ENCODE data around the gene HIVEP3. TPM values are rescaled to one million over a fixed set of nuclear protein-coding genes. Genes with fewer than 3 reads are reported as not detected.
A peak's percentile ranks its signal among the peaks of the same experiment; 100 is the strongest.

The HIVEP3 gene
- polyA plus RNA-seq, 1 of the 3 experiments (the other 2 are of a cell fraction) = 6.4 TPM

- TF ChIP-seq REST (IDR thresholded peaks at IDR 0.05; ENCODE audit: low read depth, low read length) = no peak
- no peak for TF ChIP-seq TAF1 (IDR thresholded peaks at IDR 0.05; ENCODE audit: borderline replicate concordance, low read depth, low read length)
- TF ChIP-seq MXI1 (IDR thresholded peaks at IDR 0.05; ENCODE audit: low read depth, low read length) = peak; percentile 89
- TF ChIP-seq NFIC (IDR thresholded peaks at IDR 0.05; ENCODE audit: borderline replicate concordance) = no peak
- TF ChIP-seq, protein P1, sequence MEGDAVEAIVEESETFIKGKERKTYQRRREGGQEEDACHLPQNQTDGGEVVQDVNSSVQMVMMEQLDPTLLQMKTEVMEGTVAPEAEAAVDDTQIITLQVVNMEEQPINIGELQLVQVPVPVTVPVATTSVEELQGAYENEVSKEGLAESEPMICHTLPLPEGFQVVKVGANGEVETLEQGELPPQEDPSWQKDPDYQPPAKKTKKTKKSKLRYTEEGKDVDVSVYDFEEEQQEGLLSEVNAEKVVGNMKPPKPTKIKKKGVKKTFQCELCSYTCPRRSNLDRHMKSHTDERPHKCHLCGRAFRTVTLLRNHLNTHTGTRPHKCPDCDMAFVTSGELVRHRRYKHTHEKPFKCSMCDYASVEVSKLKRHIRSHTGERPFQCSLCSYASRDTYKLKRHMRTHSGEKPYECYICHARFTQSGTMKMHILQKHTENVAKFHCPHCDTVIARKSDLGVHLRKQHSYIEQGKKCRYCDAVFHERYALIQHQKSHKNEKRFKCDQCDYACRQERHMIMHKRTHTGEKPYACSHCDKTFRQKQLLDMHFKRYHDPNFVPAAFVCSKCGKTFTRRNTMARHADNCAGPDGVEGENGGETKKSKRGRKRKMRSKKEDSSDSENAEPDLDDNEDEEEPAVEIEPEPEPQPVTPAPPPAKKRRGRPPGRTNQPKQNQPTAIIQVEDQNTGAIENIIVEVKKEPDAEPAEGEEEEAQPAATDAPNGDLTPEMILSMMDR (IDR thresholded peaks at IDR 0.05) = no peak
- TF ChIP-seq RFX5 (IDR thresholded peaks at IDR 0.05; ENCODE audit: low read length) = no peak; the same call in 1 of the 2 replicates
- TF ChIP-seq ELF1 (IDR thresholded peaks at IDR 0.05) = no peak; the same call in 1 of the 2 replicates
- no peak for TF ChIP-seq RAD21 (IDR thresholded peaks at IDR 0.05; ENCODE audit: low read length)
- TF ChIP-seq USF2 (IDR thresholded peaks at IDR 0.05; ENCODE audit: borderline replicate concordance, low read depth, low read length) = no peak
- TF ChIP-seq, protein P2, sequence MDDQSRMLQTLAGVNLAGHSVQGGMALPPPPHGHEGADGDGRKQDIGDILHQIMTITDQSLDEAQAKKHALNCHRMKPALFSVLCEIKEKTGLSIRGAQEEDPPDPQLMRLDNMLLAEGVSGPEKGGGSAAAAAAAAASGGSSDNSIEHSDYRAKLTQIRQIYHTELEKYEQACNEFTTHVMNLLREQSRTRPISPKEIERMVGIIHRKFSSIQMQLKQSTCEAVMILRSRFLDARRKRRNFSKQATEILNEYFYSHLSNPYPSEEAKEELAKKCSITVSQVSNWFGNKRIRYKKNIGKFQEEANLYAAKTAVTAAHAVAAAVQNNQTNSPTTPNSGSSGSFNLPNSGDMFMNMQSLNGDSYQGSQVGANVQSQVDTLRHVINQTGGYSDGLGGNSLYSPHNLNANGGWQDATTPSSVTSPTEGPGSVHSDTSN (IDR thresholded peaks at IDR 0.05) = 0 out of 2 replicates have a peak, but pooled peaks have one; percentile 16
- no peak for TF ChIP-seq JUND (IDR thresholded peaks at IDR 0.05)
- no peak for TF ChIP-seq USF1 (IDR thresholded peaks at IDR 0.05; ENCODE audit: borderline replicate concordance, low read depth)
- TF ChIP-seq EP300 (IDR thresholded peaks at IDR 0.05; ENCODE audit: borderline replicate concordance in 1 of 2, low read depth in 1 of 2, low read length in 1 of 2) = no peak
- TF ChIP-seq NRF1 (IDR thresholded peaks at IDR 0.05; ENCODE audit: low read depth, low read length) = no peak
- TF ChIP-seq FOXM1 (IDR thresholded peaks at IDR 0.05; ENCODE audit: low read depth) = no peak
- no peak; the same call in 1 of the 2 replicates for TF ChIP-seq RCOR1 (IDR thresholded peaks at IDR 0.05; ENCODE audit: low read length)
- 0 out of 2 replicates have a peak, but pooled peaks have one; percentile 11 for TF ChIP-seq TCF12 (IDR thresholded peaks at IDR 0.05)
- no peak for TF ChIP-seq GATA2 (CRISPR knock-in tag; IDR thresholded peaks at IDR 0.05)
- TF ChIP-seq MEF2A (IDR thresholded peaks at IDR 0.05; ENCODE audit: borderline replicate concordance, low read depth) = no peak
- TF ChIP-seq CHD2 (IDR thresholded peaks at IDR 0.05; ENCODE audit: low read length, partially characterized antibody) = peak; percentile 9
These were observed 1.2 kb upstream of the HIVEP3 start (continued) for GRCh38 chr1:41919764-41920397.
